IMR-90 (cell line): ENCODE data around the gene NAP1L1.

Experiments
- CTCF ChIP-seq: conservative IDR thresholded peaks from 2 replicates; pipeline ENCODE4 v1.5.1; 2012; ENCODE audit warnings: mild to moderate bottlenecking, low read depth, low read length, improper control_type of control experiment
- MAFK ChIP-seq: IDR thresholded peaks from 2 replicates; pipeline ENCODE4 v1.6.1; 2012; ENCODE audit warnings: low read depth, low read length, improper control_type of control experiment
- MAZ ChIP-seq: IDR thresholded peaks from 2 replicates; pipeline ENCODE4 v1.6.1; 2012; ENCODE audit warnings: low read depth, mild to moderate bottlenecking, low read length, improper control_type of control experiment, moderate library complexity, borderline replicate concordance
- NFE2L2 ChIP-seq: fragments of 150-350 bp; IDR thresholded peaks from 2 replicates; pipeline ENCODE4 v1.6.1; 2016; ENCODE audit warnings: low read depth, mild to moderate bottlenecking, low read length
- POLR2A ChIP-seq: IDR thresholded peaks from 2 replicates; pipeline ENCODE4 v1.6.1; 2012; ENCODE audit warnings: mild to moderate bottlenecking, low read depth, low read length
- USF2 ChIP-seq: fragments of 150-350 bp; IDR thresholded peaks from 2 replicates; pipeline ENCODE4 v1.6.1; 2017; ENCODE audit warnings: mild to moderate bottlenecking, antibody characterized with exemption, low read length, low read depth

GRCh38 chr12:76119887-76120286, 35.4 kb upstream of the NAP1L1 start:
- no peak for TF ChIP-seq USF2
- TF ChIP-seq CTCF, result no peak
- no peak for TF ChIP-seq POLR2A
- no peak for TF ChIP-seq MAZ
- no peak for TF ChIP-seq MAFK
- no peak for TF ChIP-seq NFE2L2
